ENCODE data around the gene PLCB4.

Gene PLCB4

DNA sequence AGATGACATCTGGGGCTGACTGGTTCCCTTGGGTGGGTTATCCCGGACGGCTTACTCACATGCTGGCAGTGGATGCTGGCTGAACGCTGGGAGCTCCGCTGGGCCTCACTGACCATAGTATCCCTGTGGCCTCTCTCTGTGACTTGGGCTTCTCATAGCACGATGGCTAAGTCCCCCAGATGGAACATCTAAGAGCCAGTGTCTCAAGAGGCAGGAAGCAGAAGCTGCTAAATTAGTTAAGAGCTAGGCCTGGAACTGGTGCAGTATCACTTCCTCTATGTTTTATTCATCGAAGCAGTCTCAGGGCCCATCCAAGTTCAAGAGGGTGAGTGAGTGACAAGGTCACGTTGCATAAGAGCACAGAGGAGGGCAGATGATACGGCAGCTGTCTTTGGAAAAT lies 329.0 kb downstream of the PLCB4 start:
- TF ChIP-seq, protein P1, sequence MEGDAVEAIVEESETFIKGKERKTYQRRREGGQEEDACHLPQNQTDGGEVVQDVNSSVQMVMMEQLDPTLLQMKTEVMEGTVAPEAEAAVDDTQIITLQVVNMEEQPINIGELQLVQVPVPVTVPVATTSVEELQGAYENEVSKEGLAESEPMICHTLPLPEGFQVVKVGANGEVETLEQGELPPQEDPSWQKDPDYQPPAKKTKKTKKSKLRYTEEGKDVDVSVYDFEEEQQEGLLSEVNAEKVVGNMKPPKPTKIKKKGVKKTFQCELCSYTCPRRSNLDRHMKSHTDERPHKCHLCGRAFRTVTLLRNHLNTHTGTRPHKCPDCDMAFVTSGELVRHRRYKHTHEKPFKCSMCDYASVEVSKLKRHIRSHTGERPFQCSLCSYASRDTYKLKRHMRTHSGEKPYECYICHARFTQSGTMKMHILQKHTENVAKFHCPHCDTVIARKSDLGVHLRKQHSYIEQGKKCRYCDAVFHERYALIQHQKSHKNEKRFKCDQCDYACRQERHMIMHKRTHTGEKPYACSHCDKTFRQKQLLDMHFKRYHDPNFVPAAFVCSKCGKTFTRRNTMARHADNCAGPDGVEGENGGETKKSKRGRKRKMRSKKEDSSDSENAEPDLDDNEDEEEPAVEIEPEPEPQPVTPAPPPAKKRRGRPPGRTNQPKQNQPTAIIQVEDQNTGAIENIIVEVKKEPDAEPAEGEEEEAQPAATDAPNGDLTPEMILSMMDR (IDR thresholded peaks at IDR 0.05; ENCODE audit: low read depth, low read length): no peak
- H3K27ac ChIP-seq: no peak overlapping the region
- H3K4me3 ChIP-seq (ENCODE audit: low read depth, low read length): no peak overlapping the region
- DNase-seq: no peak
- H3K36me3 ChIP-seq: no peaks in the 10 kb centered on the region
- H3K27me3 ChIP-seq (ENCODE audit: insufficient read depth, low read depth, severe bottlenecking): no peaks in the 10 kb centered on the region
- H3K9me3 ChIP-seq (ENCODE audit: severe bottlenecking): no peaks in the 10 kb centered on the region

DNA sequence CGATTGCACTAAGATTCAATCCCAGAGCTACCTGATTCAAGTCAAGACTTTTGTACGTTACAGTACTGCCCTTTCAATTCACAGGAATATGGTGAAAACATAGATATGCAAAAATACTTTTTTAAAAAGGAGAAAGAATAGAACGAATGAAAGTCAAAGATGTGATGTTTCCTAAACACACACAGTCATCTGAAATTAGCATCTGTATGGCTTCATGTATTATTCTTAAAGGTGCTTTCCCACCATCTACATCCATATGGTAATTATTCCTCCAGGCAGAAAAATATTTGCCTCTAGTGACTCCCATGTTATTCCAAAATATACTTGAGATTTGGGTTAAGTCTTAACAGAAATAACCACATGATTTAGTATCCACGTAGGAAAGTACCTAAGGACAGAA lies 330.0 kb downstream of the PLCB4 start:
- Histone ChIP-seq H3K36me3 (no peaks in the 10 kb centered on the region), H3K9me3 (ENCODE audit: severe bottlenecking) (no peaks in the 10 kb centered on the region), H3K4me3 (ENCODE audit: low read depth, low read length) (no peak overlapping the region), H3K27me3 (ENCODE audit: insufficient read depth, low read depth, severe bottlenecking) (no peaks in the 10 kb centered on the region), H3K27ac (no peak overlapping the region)
- no peak for DNase-seq
- TF ChIP-seq, protein P1 (IDR thresholded peaks at IDR 0.05; ENCODE audit: low read depth, low read length): no peak

DNA sequence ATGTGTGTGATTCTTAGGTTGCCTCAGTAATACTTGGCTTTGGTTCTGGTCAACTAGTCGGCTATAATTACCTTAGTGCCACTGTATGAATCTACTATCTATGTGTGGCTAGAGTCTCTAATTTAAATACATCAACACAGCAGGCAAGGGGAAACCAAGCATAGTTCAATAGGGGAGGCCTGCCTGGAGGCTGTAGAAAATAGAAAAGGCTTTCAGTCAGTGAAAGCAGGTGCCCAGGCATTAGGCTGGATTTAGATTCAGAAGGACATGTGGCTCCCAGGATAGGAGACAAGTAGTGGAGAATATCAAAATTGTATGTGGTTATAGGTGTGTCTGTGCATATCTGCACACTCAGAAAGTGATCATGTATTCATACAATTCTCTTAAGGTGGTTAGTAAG lies 330.4 kb downstream of the PLCB4 start:
- no peak for DNase-seq
- Histone ChIP-seq H3K4me3 (ENCODE audit: low read depth, low read length) (no peak overlapping the region), H3K9me3 (ENCODE audit: severe bottlenecking) (no peaks in the 10 kb centered on the region), H3K27ac (no peak overlapping the region), H3K27me3 (ENCODE audit: insufficient read depth, low read depth, severe bottlenecking) (no peaks in the 10 kb centered on the region), H3K36me3 (no peaks in the 10 kb centered on the region)
- TF ChIP-seq, protein P1 (IDR thresholded peaks at IDR 0.05; ENCODE audit: low read depth, low read length): no peak

DNA sequence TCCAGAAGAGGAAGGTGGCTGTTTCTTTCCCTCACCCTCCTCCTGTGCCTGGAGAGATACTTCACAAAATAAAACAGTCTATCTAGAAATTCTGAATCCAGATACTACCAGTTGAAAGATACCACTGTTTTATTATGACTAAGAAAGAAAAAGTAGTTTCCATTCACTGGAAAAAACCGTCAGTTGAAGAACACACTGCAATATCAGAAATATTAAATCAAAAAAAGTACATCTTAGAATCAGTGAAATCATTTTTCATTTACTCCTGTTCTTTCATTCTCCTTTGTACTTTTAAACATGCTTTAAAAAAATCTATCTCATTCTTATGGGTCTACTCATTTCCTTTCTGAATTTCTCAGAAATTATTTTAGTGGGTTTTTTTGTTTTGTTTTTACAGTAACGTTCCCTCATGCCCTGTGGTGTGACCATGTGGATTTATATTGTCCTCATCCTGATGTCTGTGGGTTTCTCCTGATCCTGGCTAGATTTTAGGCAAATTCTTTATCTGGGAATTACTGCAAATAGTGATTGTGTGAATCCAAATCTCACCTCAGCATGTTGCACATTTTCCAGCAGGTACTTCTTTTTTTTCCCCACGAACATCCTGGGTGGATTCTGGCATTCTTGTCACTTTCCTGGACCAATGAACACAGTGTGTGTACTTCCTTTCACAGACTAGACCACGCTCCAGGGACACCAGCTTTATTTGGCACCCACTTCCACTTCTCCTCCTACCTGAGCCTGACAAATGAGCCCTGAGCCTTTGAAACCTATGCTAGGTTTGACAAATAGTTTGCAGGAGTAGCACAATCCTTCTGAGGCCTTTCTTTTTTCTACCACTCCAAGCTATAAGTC lies 331.5 kb downstream of the PLCB4 start:
- Histone ChIP-seq H3K4me3 (ENCODE audit: low read depth, low read length) (no peak overlapping the region), H3K27ac (no peak overlapping the region), H3K27me3 (ENCODE audit: insufficient read depth, low read depth, severe bottlenecking) (no peaks in the 10 kb centered on the region), H3K36me3 (no peaks in the 10 kb centered on the region), H3K9me3 (ENCODE audit: severe bottlenecking) (no peaks in the 10 kb centered on the region)
- DNase-seq: no peak
- TF ChIP-seq, protein P1 (IDR thresholded peaks at IDR 0.05; ENCODE audit: low read depth, low read length): no peak

DNA sequence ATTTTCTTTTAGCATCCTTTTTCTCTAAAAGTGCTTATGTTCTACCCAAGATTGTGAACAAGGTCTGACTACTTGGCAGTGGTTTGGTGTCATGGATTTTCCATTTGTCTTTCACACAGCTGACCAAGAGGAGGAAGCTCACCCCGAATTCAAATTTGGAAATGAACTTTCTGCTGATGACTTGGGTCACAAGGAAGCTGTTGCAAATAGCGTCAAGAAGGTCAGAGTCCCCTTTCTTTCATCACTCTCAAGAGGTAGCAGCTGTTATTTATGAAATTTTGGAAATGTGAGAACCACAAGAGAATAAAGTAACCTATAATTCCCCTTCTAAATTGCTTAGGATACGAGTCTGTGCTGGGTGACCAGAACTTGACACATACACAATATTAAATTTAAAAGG lies 332.5 kb downstream of the PLCB4 start:
- TF ChIP-seq, protein P1 (IDR thresholded peaks at IDR 0.05; ENCODE audit: low read depth, low read length): no peak
- Histone ChIP-seq H3K27ac (no peak overlapping the region), H3K4me3 (ENCODE audit: low read depth, low read length) (no peak overlapping the region), H3K27me3 (ENCODE audit: insufficient read depth, low read depth, severe bottlenecking) (no peaks in the 10 kb centered on the region), H3K36me3 (no peaks in the 10 kb centered on the region), H3K9me3 (ENCODE audit: severe bottlenecking) (no peaks in the 10 kb centered on the region)
- no peak for DNase-seq

DNA sequence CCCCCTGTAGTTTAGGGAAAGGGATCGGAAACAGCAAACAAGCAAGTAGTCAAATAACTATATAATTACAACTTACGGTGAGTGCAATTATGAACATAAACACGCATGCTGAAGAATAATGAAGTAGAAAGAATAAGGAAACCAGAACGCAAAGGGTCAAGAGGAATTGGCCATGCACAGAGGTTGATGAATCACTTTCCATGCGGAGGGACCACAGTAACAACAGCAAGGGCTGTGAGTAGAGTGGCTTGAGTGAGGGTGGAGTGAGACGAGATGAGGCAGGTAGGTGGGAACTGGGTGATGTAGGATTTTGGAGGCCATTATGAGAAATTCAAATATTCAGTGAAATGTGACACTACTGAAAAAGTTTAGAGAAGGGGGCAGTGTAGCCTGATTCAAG lies 333.3 kb downstream of the PLCB4 start:
- DNase-seq: no peak
- H3K9me3 ChIP-seq (ENCODE audit: severe bottlenecking): no peaks in the 10 kb centered on the region
- H3K27ac ChIP-seq: no peak overlapping the region
- TF ChIP-seq, protein P1 (IDR thresholded peaks at IDR 0.05; ENCODE audit: low read depth, low read length): no peak
- no peaks in the 10 kb centered on the region for H3K36me3 ChIP-seq
- H3K4me3 ChIP-seq (ENCODE audit: low read depth, low read length): no peak overlapping the region
- H3K27me3 ChIP-seq (ENCODE audit: insufficient read depth, low read depth, severe bottlenecking): no peaks in the 10 kb centered on the region
